ENCODE data around the gene TNXB. TPM values are rescaled to one million over a fixed set of nuclear protein-coding genes. Genes with fewer than 3 reads are reported as not detected.

TNXB gene
- total RNA-seq, 4 donors from 2014 or later = 42.2 to 112 (median 80.9) TPM

- DNase-seq = peak; percentile 38 to 49
- H3K4me3 ChIP-seq (replicated peaks in 1 of 3) = peak overlapping the region in 1 of 3 donors; percentile 10
- H3K36me3 ChIP-seq = no peaks in the 10 kb centered on the region
- H3K27ac ChIP-seq = peak overlapping the region in 2 of 3 donors; percentile 66 to 80
- H3K9me3 ChIP-seq = no peaks in the 10 kb centered on the region
- no peaks in the 10 kb centered on the region for H3K27me3 ChIP-seq
- no peak for TF ChIP-seq POLR2A (IDR thresholded peaks at IDR 0.05)
- TF ChIP-seq, protein P1, sequence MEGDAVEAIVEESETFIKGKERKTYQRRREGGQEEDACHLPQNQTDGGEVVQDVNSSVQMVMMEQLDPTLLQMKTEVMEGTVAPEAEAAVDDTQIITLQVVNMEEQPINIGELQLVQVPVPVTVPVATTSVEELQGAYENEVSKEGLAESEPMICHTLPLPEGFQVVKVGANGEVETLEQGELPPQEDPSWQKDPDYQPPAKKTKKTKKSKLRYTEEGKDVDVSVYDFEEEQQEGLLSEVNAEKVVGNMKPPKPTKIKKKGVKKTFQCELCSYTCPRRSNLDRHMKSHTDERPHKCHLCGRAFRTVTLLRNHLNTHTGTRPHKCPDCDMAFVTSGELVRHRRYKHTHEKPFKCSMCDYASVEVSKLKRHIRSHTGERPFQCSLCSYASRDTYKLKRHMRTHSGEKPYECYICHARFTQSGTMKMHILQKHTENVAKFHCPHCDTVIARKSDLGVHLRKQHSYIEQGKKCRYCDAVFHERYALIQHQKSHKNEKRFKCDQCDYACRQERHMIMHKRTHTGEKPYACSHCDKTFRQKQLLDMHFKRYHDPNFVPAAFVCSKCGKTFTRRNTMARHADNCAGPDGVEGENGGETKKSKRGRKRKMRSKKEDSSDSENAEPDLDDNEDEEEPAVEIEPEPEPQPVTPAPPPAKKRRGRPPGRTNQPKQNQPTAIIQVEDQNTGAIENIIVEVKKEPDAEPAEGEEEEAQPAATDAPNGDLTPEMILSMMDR (IDR thresholded peaks at IDR 0.05) = no peak
- peaks cover 12 to 35% of the 10 kb centered on the region in 2 donors for H3K4me1 ChIP-seq
- intact Hi-C loops (cut with DNase I) = no loop called here
- WGBS, 2 donors = 27 to 30% methylated on average over 4 to 28 of the region's 45 CpGs
These were observed 22.2 kb downstream of the TNXB start for GRCh38 chr6:32086661-32087573.

- H3K27ac ChIP-seq = peak overlapping the region in 1 of 3 donors; percentile 80
- no peak for DNase-seq
- 83 to 90% methylated on average over 12 to 14 of the region's 17 CpGs for WGBS, 2 donors
- no peaks in the 10 kb centered on the region for H3K27me3 ChIP-seq
- no peak for TF ChIP-seq POLR2A (IDR thresholded peaks at IDR 0.05)
- TF ChIP-seq, protein P1 (IDR thresholded peaks at IDR 0.05) = no peak
- no peaks in the 10 kb centered on the region for H3K9me3 ChIP-seq
- H3K36me3 ChIP-seq = no peaks in the 10 kb centered on the region
- no peak overlapping the region for H3K4me3 ChIP-seq (replicated peaks in 1 of 3)
- peaks cover 9 to 36% of the 10 kb centered on the region in 2 donors for H3K4me1 ChIP-seq
- intact Hi-C loops (cut with DNase I) = no loop called here
These were observed 23.2 kb downstream of the TNXB start for GRCh38 chr6:32085759-32086459.

GRCh38 chr6:32084780-32085179 is 24.4 kb downstream of the TNXB start:
- no peak for TF ChIP-seq POLR2A (IDR thresholded peaks at IDR 0.05)
- TF ChIP-seq, protein P1 (IDR thresholded peaks at IDR 0.05) = no peak
- no peak for DNase-seq
- Histone ChIP-seq H3K27me3 (no peaks in the 10 kb centered on the region), H3K36me3 (no peaks in the 10 kb centered on the region), H3K4me3 (replicated peaks in 1 of 3) (no peak overlapping the region), H3K9me3 (no peaks in the 10 kb centered on the region), H3K27ac (no peak overlapping the region), H3K4me1 (peaks cover 9 to 36% of the 10 kb centered on the region in 2 donors)
- 90 to 100% methylated on average over 2 of the region's 2 CpGs for WGBS, 2 donors
- intact Hi-C loops (cut with DNase I) = no loop called here

DNA sequence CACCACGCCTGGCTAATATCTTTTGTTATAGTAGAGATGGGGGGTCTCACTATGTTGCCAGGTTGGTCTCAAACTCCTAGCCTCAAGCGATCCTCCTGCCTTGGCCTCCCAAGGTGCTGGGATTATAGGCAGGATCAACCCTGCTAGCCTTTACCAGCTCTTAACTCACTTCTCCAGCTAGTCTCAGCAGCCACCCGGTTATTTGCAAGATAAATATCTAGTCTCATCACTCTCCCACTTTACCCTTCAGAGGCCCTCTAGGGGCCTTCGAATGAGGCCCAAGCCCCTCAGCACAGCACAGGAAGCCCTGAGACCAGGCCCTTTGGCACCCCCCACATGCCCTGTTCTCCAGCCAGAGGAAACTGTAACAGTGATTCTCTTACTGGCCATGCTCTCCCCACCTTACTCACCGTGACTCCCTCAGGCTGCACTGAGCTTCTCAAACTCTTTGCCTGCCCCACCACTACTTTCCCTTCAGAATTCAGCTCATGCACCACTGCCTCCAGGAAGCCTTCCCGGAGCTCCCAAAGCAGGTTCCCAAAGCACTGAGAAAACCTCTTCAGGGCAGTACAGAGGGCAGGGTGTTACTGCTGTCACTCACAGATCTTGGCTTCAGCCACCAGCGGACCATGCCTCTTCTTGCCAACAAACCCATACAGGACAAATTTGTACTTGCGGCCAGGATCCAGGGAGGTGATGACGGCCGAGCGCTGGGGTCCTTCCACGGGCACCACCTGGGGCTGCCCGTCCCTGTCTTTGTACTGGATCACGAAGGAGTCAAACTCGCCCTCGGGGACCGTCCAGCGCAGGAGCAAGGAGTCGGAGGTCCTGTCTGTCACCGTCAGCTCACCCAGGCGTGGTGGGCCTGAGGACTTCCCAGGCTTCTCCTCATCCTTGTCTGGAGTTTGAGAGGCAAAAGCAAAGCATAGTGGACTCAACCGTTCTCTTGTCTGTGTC is 25.0 kb downstream of the TNXB start:
- WGBS, 2 donors = 73 to 93% methylated on average over 22 of the region's 22 CpGs
- no peaks in the 10 kb centered on the region for H3K9me3 ChIP-seq
- peak in 1 of 2 donors; percentile 66 for DNase-seq
- H3K27me3 ChIP-seq = no peaks in the 10 kb centered on the region
- H3K27ac ChIP-seq = peak overlapping the region in 1 of 3 donors; percentile 17
- H3K4me1 ChIP-seq = peaks cover 9 to 36% of the 10 kb centered on the region in 2 donors
- H3K4me3 ChIP-seq (replicated peaks in 1 of 3) = no peak overlapping the region
- intact Hi-C loops (cut with DNase I) = no loop called here
- H3K36me3 ChIP-seq = no peaks in the 10 kb centered on the region
- TF ChIP-seq, protein P1 (IDR thresholded peaks at IDR 0.05) = no peak
- TF ChIP-seq POLR2A (IDR thresholded peaks at IDR 0.05) = no peak
